Effector memory CD4-positive, alpha-beta T cell (primary cell): ENCODE results near the gene INO80B.
"Not testable (repeated sequence)": the region's sequence is repeated elsewhere in the genome, so short reads cannot be mapped to it uniquely, and the experiment has no call there.

Source experiments
- DNase-seq, 3 donors: peaks; one replicate each; pipeline ENCODE4 v3.0.0-alpha.2; 2020
- H3K27ac ChIP-seq: 2 replicates; pipeline ENCODE4 v1.7.0; 2013; ENCODE audit warnings: mild to moderate bottlenecking, low read length, moderate library complexity; ENCODE audit not compliant: insufficient read depth, poor library complexity, severe bottlenecking
- H3K27me3 ChIP-seq: replicated peaks from 2 replicates; pipeline ENCODE4 v1.7.0; 2013; ENCODE audit warnings: mild to moderate bottlenecking, low read length; ENCODE audit not compliant: insufficient read depth, control insufficient read depth, poor library complexity, severe bottlenecking
- H3K36me3 ChIP-seq: 2 replicates; pipeline ENCODE4 v1.7.0; 2013; ENCODE audit warnings: mild to moderate bottlenecking, low read length, moderate library complexity; ENCODE audit not compliant: control insufficient read depth, insufficient read depth
- H3K4me1 ChIP-seq: 2 replicates; pipeline ENCODE4 v1.7.0; 2013; ENCODE audit warnings: low read length, mild to moderate bottlenecking; ENCODE audit not compliant: control insufficient read depth, insufficient read depth, poor library complexity, severe bottlenecking
- H3K4me3 ChIP-seq: 2 replicates; pipeline ENCODE4 v1.7.0; 2013; ENCODE audit warnings: low read length, low read depth, mild to moderate bottlenecking; ENCODE audit not compliant: insufficient read depth, poor library complexity, severe bottlenecking
- H3K9me3 ChIP-seq: 2 replicates; pipeline ENCODE4 v1.7.0; 2013; ENCODE audit warnings: mild to moderate bottlenecking, low read length, moderate library complexity; ENCODE audit not compliant: control insufficient read depth

INO80B gene

GRCh38 chr2:74448771-74449170, 6.1 kb upstream of the INO80B start:
- DNase-seq = no peak
- H3K4me3 ChIP-seq = no peak overlapping the region
- no peaks in the 10 kb centered on the region for H3K4me1 ChIP-seq
- H3K27me3 ChIP-seq = no peaks in the 10 kb centered on the region
- no peak overlapping the region for H3K27ac ChIP-seq
- H3K36me3 ChIP-seq = no peaks in the 10 kb centered on the region
- H3K9me3 ChIP-seq = no peaks in the 10 kb centered on the region

- Histone ChIP-seq H3K9me3 (no peaks in the 10 kb centered on the region), H3K4me1 (peaks cover 8% of the 10 kb centered on the region), H3K4me3 (no peak overlapping the region), H3K27ac (no peak overlapping the region), H3K27me3 (no peaks in the 10 kb centered on the region), H3K36me3 (no peaks in the 10 kb centered on the region)
- no peak for DNase-seq
These were observed 4.2 kb upstream of the INO80B start for GRCh38 chr2:74450570-74451190.

GRCh38 chr2:74457129-74457548, 2.3 kb downstream of the INO80B start:
- H3K27me3 ChIP-seq = no peaks in the 10 kb centered on the region
- H3K9me3 ChIP-seq = no peaks in the 10 kb centered on the region
- peaks cover 12% of the 10 kb centered on the region for H3K36me3 ChIP-seq
- H3K27ac ChIP-seq = peak overlapping the region; percentile 99
- DNase-seq = no peak
- H3K4me3 ChIP-seq = peak overlapping the region; percentile 69
- peaks cover 23% of the 10 kb centered on the region for H3K4me1 ChIP-seq

- peaks cover 23% of the 10 kb centered on the region for H3K4me1 ChIP-seq
These were observed 2.8 kb downstream of the INO80B start for GRCh38 chr2:74457549-74458131.

DNA sequence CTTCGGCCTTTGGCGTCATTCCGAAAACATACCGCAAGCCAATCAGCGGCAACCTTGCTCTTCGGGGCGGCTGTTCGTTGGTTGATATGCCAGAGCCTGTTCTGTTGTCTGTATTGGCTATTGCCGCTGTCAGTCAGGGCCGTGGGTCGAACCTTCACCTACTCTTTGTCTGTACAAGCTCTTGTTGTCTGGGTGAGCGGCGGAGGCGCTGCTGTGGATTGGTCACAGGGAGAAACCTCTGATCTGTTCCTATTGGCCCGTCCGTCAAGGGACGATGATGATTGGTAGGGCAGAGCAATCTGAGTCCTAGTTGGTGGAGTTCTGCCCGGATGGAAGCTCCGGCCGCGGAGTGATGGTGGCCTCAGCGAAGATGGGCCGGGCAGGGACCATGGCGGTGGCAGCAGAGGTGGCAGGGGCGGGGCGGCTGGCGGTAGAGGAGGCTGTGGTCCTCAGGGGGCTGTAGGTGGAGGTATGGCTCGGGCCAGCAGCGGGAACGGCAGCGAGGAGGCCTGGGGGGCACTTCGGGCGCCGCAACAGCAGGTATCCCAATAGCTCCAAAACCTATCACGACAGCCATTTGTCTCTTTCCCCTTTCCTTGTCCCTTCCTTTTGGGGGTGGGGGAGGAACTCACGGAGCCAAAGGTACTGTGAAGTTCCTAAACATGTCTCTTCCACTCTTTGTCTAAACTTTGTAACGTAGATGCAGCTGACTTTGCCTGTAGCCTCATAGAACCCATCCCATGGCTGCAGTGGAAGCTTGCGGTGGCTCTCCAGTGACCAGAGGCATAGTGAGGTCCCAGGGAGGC, 3.4 kb downstream of the INO80B start, which contains the start of gene WBP1:
WBP1 (plus strand) TSS at position 307 of the 806 bp plus-strand sequence; CDS start at position 472, 165 bp downstream.
- peaks cover 15% of the 10 kb centered on the region for H3K36me3 ChIP-seq
- DNase-seq = peak; percentile 98 to 100 (median 100)
- no peaks in the 10 kb centered on the region for H3K27me3 ChIP-seq
- peaks cover 23% of the 10 kb centered on the region for H3K4me1 ChIP-seq
- no peaks in the 10 kb centered on the region for H3K9me3 ChIP-seq
- H3K27ac ChIP-seq = peak within 1 kb of the TSS; percentile 99
- peak within 1 kb of the TSS; percentile 69 for H3K4me3 ChIP-seq

More at GRCh38 chr2:74457549-74458131, 2.8 kb downstream of the INO80B start:
- H3K4me3 ChIP-seq = peak overlapping the region; percentile 69
- no peaks in the 10 kb centered on the region for H3K9me3 ChIP-seq
- peaks cover 15% of the 10 kb centered on the region for H3K36me3 ChIP-seq
- peak; percentile 70 to 73 (median 73) for DNase-seq
- H3K27me3 ChIP-seq = no peaks in the 10 kb centered on the region
- H3K27ac ChIP-seq = peak overlapping the region; percentile 99

DNA sequence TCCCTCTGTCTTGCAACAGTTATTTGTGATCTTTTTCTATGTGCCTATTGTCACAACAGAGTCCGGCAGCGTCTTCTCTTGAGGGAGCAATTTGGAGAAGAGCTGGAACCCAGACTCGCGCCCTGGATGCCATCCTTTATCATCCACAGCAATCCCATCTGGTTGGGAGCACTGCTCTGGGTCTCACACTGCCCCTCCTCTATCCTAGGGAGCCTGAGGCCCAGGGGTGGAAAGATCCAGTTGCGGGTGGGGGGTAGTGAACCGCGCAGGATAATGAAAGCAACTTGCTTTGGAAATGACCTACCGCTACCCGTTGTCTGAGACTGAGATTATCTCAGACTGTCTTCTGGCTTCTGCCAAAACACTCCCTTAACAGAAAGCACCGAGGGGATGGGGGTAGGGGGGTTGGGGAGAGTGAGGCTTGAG, 4.1 kb downstream of the INO80B start:
- H3K36me3 ChIP-seq = peaks cover 15% of the 10 kb centered on the region
- DNase-seq = no peak
- H3K4me1 ChIP-seq = peaks cover 23% of the 10 kb centered on the region
- peak overlapping the region; percentile 64 for H3K4me3 ChIP-seq
- H3K9me3 ChIP-seq = no peaks in the 10 kb centered on the region
- peak overlapping the region; percentile 99 for H3K27ac ChIP-seq
- no peaks in the 10 kb centered on the region for H3K27me3 ChIP-seq

GRCh38 chr2:74459503-74460118, 4.7 kb downstream of the INO80B start:
- H3K36me3 ChIP-seq = peaks cover 15% of the 10 kb centered on the region
- not testable (repeated sequence) for H3K9me3 ChIP-seq, DNase-seq, H3K27me3 ChIP-seq, H3K4me3 ChIP-seq
- H3K4me1 ChIP-seq = peaks cover 30% of the 10 kb centered on the region
- peak overlapping the region; percentile 27 for H3K27ac ChIP-seq

GRCh38 chr2:74460187-74460586, 5.3 kb downstream of the INO80B start:
- H3K27ac ChIP-seq, H3K9me3 ChIP-seq, DNase-seq, H3K27me3 ChIP-seq, H3K4me3 ChIP-seq: not testable (repeated sequence)
- peaks cover 15% of the 10 kb centered on the region for H3K36me3 ChIP-seq
- H3K4me1 ChIP-seq = peaks cover 29% of the 10 kb centered on the region

GRCh38 chr2:74461187-74462053, 6.5 kb downstream of the INO80B start:
- H3K4me3 ChIP-seq = no peak overlapping the region
- no peaks in the 10 kb centered on the region for H3K9me3 ChIP-seq
- no peak for DNase-seq
- no peak overlapping the region for H3K27ac ChIP-seq
- peaks cover 15% of the 10 kb centered on the region for H3K36me3 ChIP-seq
- peaks cover 17% of the 10 kb centered on the region for H3K4me1 ChIP-seq
- H3K27me3 ChIP-seq = no peaks in the 10 kb centered on the region
